K562 (cell line): Measurements from ENCODE around the gene SERGEF. TPM values are rescaled to one million over a fixed set of nuclear protein-coding genes. Genes with fewer than 3 reads are reported as not detected.

Source experiments
- ATAC-seq: fragments of 200-7000 bp; cut with Tn5 transposase; 3 replicates; pipeline ENCODE4 v1.9.1; 2020; ENCODE audit warnings: moderate library complexity
- BruUV-seq: library from RNA; stranded (reverse); fragments of 400-500 nt; replicated peaks from 2 replicates; lab custom pipeline; 2021; lab: Mats Ljungman, UMichigan
- CTCF ChIA-PET: fragments of 300-600 bp; formaldehyde crosslinking; extraction: SDS; loops from one replicate; lab custom pipeline; 2021; ENCODE audit warnings: low intra/inter-chr PET ratio; lab: Yijun Ruan, JAX
- POLR2A ChIA-PET: fragments of 300-600, 350-650 bp; sonication (Branson Sonifier 250); formaldehyde crosslinking; extraction: SDS; loops from one replicate; lab custom pipeline; 2021; ENCODE audit warnings: antibody characterized with exemption, inconsistent platforms; lab: Yijun Ruan, JAX
- DNase-seq, 4 experiments: peaks; one replicate each; pipeline versions ENCODE4 v3.0.0 to v3.0.0-alpha.2; 2011 to 2018; ENCODE audit warnings: low spot score in 3 of 4, mixed read lengths in 3 of 4; ENCODE audit errors: extremely low read depth in 1 of 4
- FAIRE-seq: peaks from 2 replicates; lab custom pipeline; 2011; peaks lifted over from hg19 to GRCh38; lab: Jason Lieb, UNC
- H2AFZ ChIP-seq: 2 replicates; pipeline ENCODE4 v1.6.0; 2011; ENCODE audit warnings: low read depth, low read length, control low read depth, inconsistent platforms
- H3K27ac ChIP-seq: fragments of 200-600 bp; 3 replicates; pipeline ENCODE4 v1.8.0; 2011; ENCODE audit warnings: low read depth, mild to moderate bottlenecking, control low read depth, inconsistent platforms, low read length, moderate library complexity, mixed read lengths; ENCODE audit errors: extremely low read depth
- H3K27me3 ChIP-seq, 2 experiments: fragments of 300-600 bp in 1 of 2; 2 replicates in 1 of 2; 3 replicates in 1 of 2; pipeline versions ENCODE4 v1.6.0 to v1.8.0; 2011; ENCODE audit warnings: inconsistent platforms in 2 of 2, low read length in 2 of 2, mild to moderate bottlenecking in 1 of 2, mixed read lengths in 1 of 2, moderate library complexity in 1 of 2; ENCODE audit not compliant: control insufficient read depth in 2 of 2, insufficient read depth in 2 of 2
- H3K36me3 ChIP-seq: fragments of 300-600 bp; 3 replicates; pipeline ENCODE4 v1.8.0; 2011; ENCODE audit warnings: mild to moderate bottlenecking, low read length, inconsistent platforms; ENCODE audit not compliant: control insufficient read depth, insufficient read depth
- H3K4me1 ChIP-seq, 2 experiments: fragments of 200-600 bp in 1 of 2; replicated peaks in 1 of 2; 2 replicates in 1 of 2; 3 replicates in 1 of 2; pipeline versions ENCODE4 v1.5.1 to v1.8.0; 2011; ENCODE audit warnings: inconsistent platforms in 2 of 2, low read length in 2 of 2, mild to moderate bottlenecking in 1 of 2, mixed read lengths in 1 of 2, moderate library complexity in 1 of 2; ENCODE audit not compliant: control insufficient read depth in 2 of 2, insufficient read depth in 2 of 2
- H3K4me2 ChIP-seq: 2 replicates; pipeline ENCODE4 v1.6.1; 2011; ENCODE audit warnings: low read length, control low read depth, inconsistent platforms, mixed read lengths; ENCODE audit not compliant: insufficient read depth
- H3K4me3 ChIP-seq: fragments of 200-600 bp; sonication (generic), shearing (Covaris generic); 2 replicates; pipeline ENCODE4 v1.5.1; 2016; ENCODE audit warnings: control low read depth, inconsistent platforms
- H3K79me2 ChIP-seq: fragments of 200-600 bp; 3 replicates; pipeline ENCODE4 v1.8.0; 2011; ENCODE audit warnings: low read length, inconsistent platforms; ENCODE audit not compliant: control insufficient read depth, insufficient read depth
- H3K9ac ChIP-seq, 2 experiments: 2 replicates each; pipeline versions ENCODE4 v1.6.0 to v1.6.1; 2011; ENCODE audit warnings: low read depth in 2 of 2, low read length in 2 of 2, control low read depth in 1 of 2, inconsistent platforms in 1 of 2, mild to moderate bottlenecking in 1 of 2, mixed read lengths in 1 of 2; ENCODE audit not compliant: insufficient read depth in 1 of 2
- H3K9me1 ChIP-seq: one replicate; pipeline ENCODE4 v1.6.0; 2011; ENCODE audit warnings: inconsistent platforms, mild to moderate bottlenecking, low read length, moderate library complexity; ENCODE audit not compliant: control insufficient read depth, insufficient read depth
- H3K9me3 ChIP-seq: replicated peaks from 2 replicates; pipeline ENCODE4 v1.5.1; 2011; ENCODE audit warnings: low read depth, low read length, inconsistent platforms; ENCODE audit not compliant: control insufficient read depth, insufficient read depth
- H4K20me1 ChIP-seq: replicated peaks from 2 replicates; pipeline ENCODE4 v1.6.1; 2011; ENCODE audit warnings: low read length, inconsistent platforms, mixed read lengths; ENCODE audit not compliant: control insufficient read depth, insufficient read depth
- CHCHD3 ChIP-seq: fragments of 250-450 bp; sonication (Bioruptor Pico); IDR thresholded peaks from 2 replicates; pipeline ENCODE4 v2.1.2; 2022; ENCODE audit warnings: mild to moderate bottlenecking
- ELF2 ChIP-seq: fragments of 250-450 bp; sonication (Bioruptor Pico); IDR thresholded peaks from 2 replicates; pipeline ENCODE4 v1.5.0; 2021; ENCODE audit warnings: mild to moderate bottlenecking
- IFI16 ChIP-seq: fragments of 250-450 bp; sonication (Bioruptor Pico); IDR thresholded peaks from 2 replicates; pipeline ENCODE4 v2.1.2; 2022; ENCODE audit warnings: mild to moderate bottlenecking, inconsistent platforms
- MAFF ChIP-seq: IDR thresholded peaks from 2 replicates; pipeline ENCODE4 v1.6.1; 2012; ENCODE audit warnings: low read length, improper control_type of control experiment
- NFIC ChIP-seq: fragments of 450-650 bp; IDR thresholded peaks from 2 replicates; pipeline ENCODE4 v1.6.1; 2017; ENCODE audit warnings: mild to moderate bottlenecking, inconsistent platforms
- SMARCE1 ChIP-seq: fragments of 450-650 bp; IDR thresholded peaks from 2 replicates; pipeline ENCODE4 v1.7.1; 2016; ENCODE audit warnings: mild to moderate bottlenecking
- TEAD1 ChIP-seq, 2 experiments: fragments of 450-650 bp in 1 of 2; sonication (generic) in 1 of 2; formaldehyde crosslinking; IDR thresholded peaks; 2 replicates each; pipeline versions ENCODE4 v1.4.0 to v1.8.0; 2020 to 2022; ENCODE audit warnings: mild to moderate bottlenecking in 2 of 2, missing genetic modification reagents in 1 of 2
- ZNF778 ChIP-seq: fragments of 450-650 bp; formaldehyde crosslinking; IDR thresholded peaks from 2 replicates; pipeline ENCODE4 v1.4.0; 2020; ENCODE audit warnings: mild to moderate bottlenecking, moderate library complexity
- WGBS: fragments of 100-300 bp; shearing (Covaris generic); methylation state at CpG from one replicate; pipeline ENCODE4 v1.1.6; 2016; ENCODE audit warnings: low coverage, mixed read lengths; ENCODE audit not compliant: insufficient coverage; ENCODE audit errors: missing lambda C conversion rate; 5-methylcytosine and 5-hydroxymethylcytosine counted together
- in situ Hi-C: fragments of 300-500 bp; cut with MboI; formaldehyde crosslinking; loops from 4 replicates; pipeline ENCODE4 v1.15.0; 2018; ENCODE audit warnings: inconsistent platforms, mixed read lengths
- intact Hi-C: fragments of 100-400 bp; cut with micrococcal nuclease; formaldehyde crosslinking; loops from 2 replicates; pipeline ENCODE4 v1.14.2; 2022
- polyA plus RNA-seq, 8 experiments: library from polyadenylated mRNA; depleted of rRNA in 4 of 8; stranded (reverse) in 5 of 8; unstranded in 3 of 8; fragments of >200 nt; fragmentation: Nextera tagmentation in 2 of 8; fragmentation: Illumina TruSeq in 1 of 8; extraction: Ambion mirVana in 2 of 8; extraction: Trizol in 1 of 8; gene quantifications; 2 replicates each; pipeline versions ENCODE4 v1.2.1 to v1.2.3, GENCODE V29; 2011 to 2014; ENCODE audit warnings: inconsistent platforms in 1 of 8, missing spikeins in 1 of 8
- total RNA-seq, 7 experiments: library from RNA; depleted of rRNA in 6 of 7; stranded (reverse); fragments of >200 nt in 6 of 7; fragmentation: Illumina TruSeq in 2 of 7; extraction: Trizol in 2 of 7; gene quantifications; 2 replicates each; pipeline versions ENCODE4 v1.2.1 to v1.2.3, GENCODE V29; 2011 to 2021; ENCODE audit warnings: low replicate concordance in 1 of 7
- TF ChIP-seq, protein P1 (sequence below): IDR thresholded peaks from 2 replicates; pipeline ENCODE4 v1.6.1; 2012; ENCODE audit warnings: low read depth, low read length, improper control_type of control experiment, borderline replicate concordance
- TF ChIP-seq, protein P2 (sequence below): sonication (generic); formaldehyde crosslinking; IDR thresholded peaks from 2 replicates; pipeline ENCODE4 v1.8.0; 2023; ENCODE audit warnings: mild to moderate bottlenecking, missing genetic modification reagents
- TF ChIP-seq, protein P3 (sequence below): fragments of 250-450 bp; sonication (Bioruptor Pico); IDR thresholded peaks from 2 replicates; pipeline ENCODE4 v1.5.0; 2021; ENCODE audit warnings: mild to moderate bottlenecking, borderline replicate concordance
- TF ChIP-seq, protein P4 (sequence below): fragments of 250-450 bp; sonication (Bioruptor Pico); IDR thresholded peaks from 2 replicates; pipeline ENCODE4 v1.4.0; 2020; ENCODE audit warnings: mild to moderate bottlenecking, moderate library complexity, borderline replicate concordance

SERGEF gene
- total and polyA plus RNA-seq, 9 of the 15 experiments (the other 6 are each of a cell fraction or from before 2014, with no cell fraction given), result 10.2 to 28.0 (median 19.9) TPM

DNA sequence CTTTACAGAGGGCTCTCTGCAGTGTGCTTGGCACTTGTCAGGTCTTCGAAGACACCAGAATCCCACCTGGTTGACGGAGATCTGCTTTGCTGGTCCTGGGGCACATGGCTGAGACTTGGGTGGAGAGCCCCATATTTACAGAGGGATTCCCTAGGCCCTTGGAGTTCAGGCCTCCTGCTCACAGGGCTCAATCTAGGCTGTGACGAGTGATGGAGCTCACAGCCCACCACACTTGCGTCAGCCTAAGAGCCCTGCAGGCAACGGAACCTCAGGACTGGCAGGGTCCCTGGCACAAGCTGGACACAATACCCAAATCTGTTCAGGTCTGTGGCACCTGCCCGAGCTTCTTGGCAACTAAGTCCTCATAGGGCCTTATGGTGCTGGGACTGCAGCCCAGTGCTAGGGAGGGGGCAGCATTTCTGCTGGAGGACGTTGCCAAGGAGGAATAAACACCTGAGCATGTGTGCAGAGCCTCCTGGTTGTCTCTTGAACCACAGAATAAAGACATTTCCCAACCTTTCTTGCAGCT lies 219.1 kb downstream of the SERGEF start:
- no peak overlapping the region for H3K4me2 ChIP-seq
- H3K4me3 ChIP-seq, result no peak overlapping the region
- H3K9me3 ChIP-seq, result no peaks in the 10 kb centered on the region
- no peaks in the 10 kb centered on the region for H3K79me2 ChIP-seq
- CTCF ChIA-PET, result no interaction called here
- POLR2A ChIA-PET, result interaction anchor here (1.3 kb wide), 1 partner anchor 9 kb away, joined by 5 read pairs; no protein-coding TSS in a partner anchor
- no peaks in the 10 kb centered on the region for H3K27me3 ChIP-seq
- ATAC-seq (no peak), FAIRE-seq (no peak), DNase-seq (no peak)
- H3K36me3 ChIP-seq, result no peaks in the 10 kb centered on the region
- no peak overlapping the region for H3K9ac ChIP-seq
- in situ Hi-C loops (no loop called here), intact Hi-C loops (no loop called here)
- no peaks in the 10 kb centered on the region; the same call in 1 of the 2 replicates for H4K20me1 ChIP-seq
- H2AFZ ChIP-seq, result no peak overlapping the region
- no peak overlapping the region for H3K27ac ChIP-seq
- WGBS, result 11% methylated on average over 7 of the region's 7 CpGs
- H3K4me1 ChIP-seq, result no peaks in the 10 kb centered on the region
- H3K9me1 ChIP-seq, result no peaks in the 10 kb centered on the region
- BruUV-seq, result no TSS peak
- TF ChIP-seq MAFF, result no peak
- TF ChIP-seq TEAD1 (CRISPR knock-in tag; IDR thresholded peaks at IDR 0.05), result no peak
- no peak for TF ChIP-seq CHCHD3 (CRISPR knock-in tag)
- TF ChIP-seq NFIC, result no peak
- TF ChIP-seq, protein P1, sequence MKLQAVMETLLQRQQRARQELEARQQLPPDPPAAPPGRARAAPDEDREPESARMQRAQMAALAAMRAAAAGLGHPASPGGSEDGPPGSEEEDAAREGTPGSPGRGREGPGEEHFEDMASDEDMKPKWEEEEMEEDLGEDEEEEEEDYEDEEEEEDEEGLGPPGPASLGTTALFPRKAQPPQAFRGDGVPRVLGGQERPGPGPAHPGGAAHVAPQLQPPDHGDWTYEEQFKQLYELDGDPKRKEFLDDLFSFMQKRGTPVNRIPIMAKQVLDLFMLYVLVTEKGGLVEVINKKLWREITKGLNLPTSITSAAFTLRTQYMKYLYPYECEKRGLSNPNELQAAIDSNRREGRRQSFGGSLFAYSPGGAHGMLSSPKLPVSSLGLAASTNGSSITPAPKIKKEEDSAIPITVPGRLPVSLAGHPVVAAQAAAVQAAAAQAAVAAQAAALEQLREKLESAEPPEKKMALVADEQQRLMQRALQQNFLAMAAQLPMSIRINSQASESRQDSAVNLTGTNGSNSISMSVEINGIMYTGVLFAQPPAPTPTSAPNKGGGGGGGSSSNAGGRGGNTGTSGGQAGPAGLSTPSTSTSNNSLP, result no peak
- TF ChIP-seq, protein P2, sequence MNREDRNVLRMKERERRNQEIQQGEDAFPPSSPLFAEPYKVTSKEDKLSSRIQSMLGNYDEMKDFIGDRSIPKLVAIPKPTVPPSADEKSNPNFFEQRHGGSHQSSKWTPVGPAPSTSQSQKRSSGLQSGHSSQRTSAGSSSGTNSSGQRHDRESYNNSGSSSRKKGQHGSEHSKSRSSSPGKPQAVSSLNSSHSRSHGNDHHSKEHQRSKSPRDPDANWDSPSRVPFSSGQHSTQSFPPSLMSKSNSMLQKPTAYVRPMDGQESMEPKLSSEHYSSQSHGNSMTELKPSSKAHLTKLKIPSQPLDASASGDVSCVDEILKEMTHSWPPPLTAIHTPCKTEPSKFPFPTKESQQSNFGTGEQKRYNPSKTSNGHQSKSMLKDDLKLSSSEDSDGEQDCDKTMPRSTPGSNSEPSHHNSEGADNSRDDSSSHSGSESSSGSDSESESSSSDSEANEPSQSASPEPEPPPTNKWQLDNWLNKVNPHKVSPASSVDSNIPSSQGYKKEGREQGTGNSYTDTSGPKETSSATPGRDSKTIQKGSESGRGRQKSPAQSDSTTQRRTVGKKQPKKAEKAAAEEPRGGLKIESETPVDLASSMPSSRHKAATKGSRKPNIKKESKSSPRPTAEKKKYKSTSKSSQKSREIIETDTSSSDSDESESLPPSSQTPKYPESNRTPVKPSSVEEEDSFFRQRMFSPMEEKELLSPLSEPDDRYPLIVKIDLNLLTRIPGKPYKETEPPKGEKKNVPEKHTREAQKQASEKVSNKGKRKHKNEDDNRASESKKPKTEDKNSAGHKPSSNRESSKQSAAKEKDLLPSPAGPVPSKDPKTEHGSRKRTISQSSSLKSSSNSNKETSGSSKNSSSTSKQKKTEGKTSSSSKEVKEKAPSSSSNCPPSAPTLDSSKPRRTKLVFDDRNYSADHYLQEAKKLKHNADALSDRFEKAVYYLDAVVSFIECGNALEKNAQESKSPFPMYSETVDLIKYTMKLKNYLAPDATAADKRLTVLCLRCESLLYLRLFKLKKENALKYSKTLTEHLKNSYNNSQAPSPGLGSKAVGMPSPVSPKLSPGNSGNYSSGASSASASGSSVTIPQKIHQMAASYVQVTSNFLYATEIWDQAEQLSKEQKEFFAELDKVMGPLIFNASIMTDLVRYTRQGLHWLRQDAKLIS (CRISPR knock-in tag), result no peak
- TF ChIP-seq ELF2 (CRISPR knock-in tag), result no peak
- TF ChIP-seq, protein P3, sequence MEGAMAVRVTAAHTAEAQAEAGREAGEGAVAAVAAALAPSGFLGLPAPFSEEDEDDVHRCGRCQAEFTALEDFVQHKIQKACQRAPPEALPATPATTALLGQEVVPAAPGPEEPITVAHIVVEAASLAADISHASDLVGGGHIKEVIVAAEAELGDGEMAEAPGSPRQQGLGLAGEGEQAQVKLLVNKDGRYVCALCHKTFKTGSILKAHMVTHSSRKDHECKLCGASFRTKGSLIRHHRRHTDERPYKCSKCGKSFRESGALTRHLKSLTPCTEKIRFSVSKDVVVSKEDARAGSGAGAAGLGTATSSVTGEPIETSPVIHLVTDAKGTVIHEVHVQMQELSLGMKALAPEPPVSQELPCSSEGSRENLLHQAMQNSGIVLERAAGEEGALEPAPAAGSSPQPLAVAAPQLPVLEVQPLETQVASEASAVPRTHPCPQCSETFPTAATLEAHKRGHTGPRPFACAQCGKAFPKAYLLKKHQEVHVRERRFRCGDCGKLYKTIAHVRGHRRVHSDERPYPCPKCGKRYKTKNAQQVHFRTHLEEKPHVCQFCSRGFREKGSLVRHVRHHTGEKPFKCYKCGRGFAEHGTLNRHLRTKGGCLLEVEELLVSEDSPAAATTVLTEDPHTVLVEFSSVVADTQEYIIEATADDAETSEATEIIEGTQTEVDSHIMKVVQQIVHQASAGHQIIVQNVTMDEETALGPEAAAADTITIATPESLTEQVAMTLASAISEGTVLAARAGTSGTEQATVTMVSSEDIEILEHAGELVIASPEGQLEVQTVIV (CRISPR knock-in tag), result no peak
- no peak for TF ChIP-seq ZNF778
- TF ChIP-seq SMARCE1, result no peak
- TF ChIP-seq, protein P4, sequence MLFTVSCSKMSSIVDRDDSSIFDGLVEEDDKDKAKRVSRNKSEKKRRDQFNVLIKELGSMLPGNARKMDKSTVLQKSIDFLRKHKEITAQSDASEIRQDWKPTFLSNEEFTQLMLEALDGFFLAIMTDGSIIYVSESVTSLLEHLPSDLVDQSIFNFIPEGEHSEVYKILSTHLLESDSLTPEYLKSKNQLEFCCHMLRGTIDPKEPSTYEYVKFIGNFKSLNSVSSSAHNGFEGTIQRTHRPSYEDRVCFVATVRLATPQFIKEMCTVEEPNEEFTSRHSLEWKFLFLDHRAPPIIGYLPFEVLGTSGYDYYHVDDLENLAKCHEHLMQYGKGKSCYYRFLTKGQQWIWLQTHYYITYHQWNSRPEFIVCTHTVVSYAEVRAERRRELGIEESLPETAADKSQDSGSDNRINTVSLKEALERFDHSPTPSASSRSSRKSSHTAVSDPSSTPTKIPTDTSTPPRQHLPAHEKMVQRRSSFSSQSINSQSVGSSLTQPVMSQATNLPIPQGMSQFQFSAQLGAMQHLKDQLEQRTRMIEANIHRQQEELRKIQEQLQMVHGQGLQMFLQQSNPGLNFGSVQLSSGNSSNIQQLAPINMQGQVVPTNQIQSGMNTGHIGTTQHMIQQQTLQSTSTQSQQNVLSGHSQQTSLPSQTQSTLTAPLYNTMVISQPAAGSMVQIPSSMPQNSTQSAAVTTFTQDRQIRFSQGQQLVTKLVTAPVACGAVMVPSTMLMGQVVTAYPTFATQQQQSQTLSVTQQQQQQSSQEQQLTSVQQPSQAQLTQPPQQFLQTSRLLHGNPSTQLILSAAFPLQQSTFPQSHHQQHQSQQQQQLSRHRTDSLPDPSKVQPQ (CRISPR knock-in tag), result no peak
- no peak for TF ChIP-seq IFI16
